SU-DHL-6 (cell line): ENCODE data around the gene VWA2.

ENCODE experiments used
- H2AFZ ChIP-seq: fragments of 200-600 bp; sonication (generic); 2 replicates; pipeline ENCODE4 v1.6.1; 2014; ENCODE audit warnings: low read depth, mild to moderate bottlenecking, moderate library complexity, mixed read lengths, antibody characterized with exemption, low read length; ENCODE audit not compliant: severe bottlenecking
- H3F3A ChIP-seq: fragments of 200-600 bp; shearing (Covaris generic); 2 replicates; pipeline ENCODE4 v1.6.0; 2016; ENCODE audit warnings: antibody characterized with exemption, mild to moderate bottlenecking; ENCODE audit not compliant: insufficient read depth
- H3K27ac ChIP-seq: fragments of 200-600 bp; sonication (generic); 2 replicates; pipeline ENCODE4 v1.5.1; 2016; ENCODE audit warnings: low read depth, mild to moderate bottlenecking, low read length, moderate library complexity, mixed read lengths
- H3K27me3 ChIP-seq: fragments of 200-600 bp; sonication (generic), shearing (Covaris generic); 2 replicates; pipeline ENCODE4 v1.6.0; 2014; ENCODE audit warnings: mild to moderate bottlenecking, low read length
- H3K36me3 ChIP-seq: fragments of 200-600 bp; sonication (generic); 2 replicates; pipeline ENCODE4 v1.6.1; 2014; ENCODE audit warnings: mild to moderate bottlenecking, low read length, mixed read lengths
- H3K4me2 ChIP-seq: fragments of 300-600, 200-600 bp; shearing (Covaris generic), sonication (generic); 2 replicates; pipeline ENCODE4 v1.6.0; 2014; ENCODE audit warnings: low read length, low read depth, mild to moderate bottlenecking; ENCODE audit not compliant: poor library complexity, severe bottlenecking
- H3K4me3 ChIP-seq: fragments of 200-600 bp; sonication (generic); 2 replicates; pipeline ENCODE4 v1.5.1; 2014; ENCODE audit warnings: antibody characterized with exemption, low read length, mild to moderate bottlenecking, mixed read lengths; ENCODE audit not compliant: insufficient read depth, poor library complexity, severe bottlenecking
- H3K79me2 ChIP-seq: fragments of 200-600 bp; sonication (generic); 2 replicates; pipeline ENCODE4 v1.6.1; 2014; ENCODE audit warnings: mild to moderate bottlenecking, low read length, moderate library complexity; ENCODE audit not compliant: insufficient read depth
- H3K9ac ChIP-seq: fragments of 200-600 bp; sonication (generic); 2 replicates; pipeline ENCODE4 v1.7.0; 2014; ENCODE audit warnings: mild to moderate bottlenecking, low read length
- H3K9me2 ChIP-seq: fragments of 200-600 bp; sonication (generic); replicated peaks from 2 replicates; pipeline ENCODE4 v1.6.1; 2014; ENCODE audit warnings: low read length; ENCODE audit not compliant: insufficient read depth
- H3K9me3 ChIP-seq: fragments of 200-600 bp; sonication (generic); 2 replicates; pipeline ENCODE4 v1.6.1; 2014; ENCODE audit warnings: low read length, mixed read lengths; ENCODE audit not compliant: insufficient read depth
- H4K20me1 ChIP-seq: fragments of 200-600 bp; sonication (generic); 2 replicates; pipeline ENCODE4 v1.6.1; 2014; ENCODE audit warnings: low read depth, mild to moderate bottlenecking, antibody characterized with exemption, low read length, moderate library complexity, mixed read lengths
- CTCF ChIP-seq: fragments of 200-600 bp; sonication (generic); IDR thresholded peaks from one replicate; pipeline ENCODE4 v1.5.1; 2017; ENCODE audit warnings: antibody characterized with exemption, mild to moderate bottlenecking, low read length, moderate library complexity; ENCODE audit not compliant: insufficient read depth, poor library complexity, severe bottlenecking
- EZH2phosphoT487 ChIP-seq: fragments of 200-600 bp; sonication (generic), shearing (Covaris generic); conservative IDR thresholded peaks from 2 replicates; pipeline ENCODE4 v1.6.1; 2018; ENCODE audit warnings: mild to moderate bottlenecking, antibody characterized with exemption, low read length, moderate library complexity, mixed read lengths

VWA2 gene

DNA sequence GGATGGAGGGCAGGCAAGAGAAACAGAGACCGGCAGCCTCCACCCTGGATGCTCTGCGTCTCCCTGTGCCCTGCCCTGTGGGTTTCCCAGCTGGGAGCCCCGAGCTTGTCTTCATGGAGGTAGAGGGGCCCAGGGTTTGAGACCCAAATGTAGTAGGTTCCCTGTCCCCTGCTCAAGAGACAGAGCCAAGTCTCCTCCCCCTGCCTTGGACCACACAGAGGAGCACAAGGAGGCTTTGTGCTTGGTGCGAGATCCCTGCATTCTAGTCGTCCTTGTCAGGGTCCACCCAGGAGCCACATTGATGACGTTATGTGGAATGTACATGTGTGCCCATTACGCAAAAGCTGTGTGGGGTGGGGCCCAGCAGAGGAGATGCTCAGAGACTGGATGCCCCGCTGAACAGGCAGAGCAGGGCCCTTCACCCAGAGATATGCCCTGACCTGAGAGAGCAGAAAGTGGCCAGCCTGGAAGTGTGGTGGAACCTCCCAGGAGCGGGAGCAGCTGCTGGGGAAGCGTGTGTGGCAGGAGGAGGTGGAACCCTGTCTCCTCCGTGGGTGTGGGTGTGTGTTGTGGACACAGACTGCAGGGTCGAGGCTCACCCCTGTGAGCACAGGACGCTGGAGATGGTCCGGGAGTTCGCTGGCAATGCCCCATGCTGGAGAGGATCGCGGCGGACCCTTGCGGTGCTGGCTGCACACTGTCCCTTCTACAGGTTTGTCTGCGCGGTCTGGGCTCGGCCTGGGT is 39.3 kb downstream of the VWA2 start:
- Histone ChIP-seq H3K27ac (no peak overlapping the region), H3F3A (no peaks in the 10 kb centered on the region)
- TF ChIP-seq EZH2phosphoT487 = no peak
- TF ChIP-seq CTCF = no peak

DNA sequence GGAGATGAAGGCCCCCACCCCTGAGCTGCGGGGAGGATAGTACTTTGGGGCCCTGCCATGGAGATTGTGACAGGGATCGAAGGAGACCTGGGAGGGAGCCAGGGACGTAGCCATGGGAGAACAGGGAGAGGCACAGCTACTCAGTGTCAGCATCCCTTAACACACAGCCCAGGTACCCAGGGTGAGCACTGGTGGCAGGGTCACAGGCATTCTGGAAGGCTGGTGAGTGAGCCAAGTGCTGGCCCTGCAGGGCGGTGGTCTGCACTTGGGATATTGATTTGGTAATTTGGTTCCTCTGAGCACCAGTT is 39.8 kb downstream of the VWA2 start:
- Histone ChIP-seq H3K36me3 (no peaks in the 10 kb centered on the region), H3K4me3 (no peak overlapping the region), H3F3A (no peaks in the 10 kb centered on the region), H3K9ac (no peak overlapping the region), H4K20me1 (no peaks in the 10 kb centered on the region), H3K9me3 (no peaks in the 10 kb centered on the region), H3K79me2 (no peaks in the 10 kb centered on the region), H3K27me3 (no peaks in the 10 kb centered on the region), H2AFZ (no peak overlapping the region), H3K27ac (no peak overlapping the region), H3K9me2 (no peaks in the 10 kb centered on the region), H3K4me2 (no peak overlapping the region)
- no peak for TF ChIP-seq EZH2phosphoT487
- no peak for TF ChIP-seq CTCF

More for the DNA sequence above, 39.3 kb downstream of the VWA2 start:
- Histone ChIP-seq H3K9ac (no peak overlapping the region), H3K9me3 (no peaks in the 10 kb centered on the region), H3K36me3 (no peaks in the 10 kb centered on the region), H3K79me2 (no peaks in the 10 kb centered on the region), H3K9me2 (no peaks in the 10 kb centered on the region), H3K4me3 (no peak overlapping the region), H2AFZ (no peak overlapping the region), H3K27me3 (no peaks in the 10 kb centered on the region), H4K20me1 (no peaks in the 10 kb centered on the region), H3K4me2 (no peak overlapping the region)

- H3K27me3 ChIP-seq = no peaks in the 10 kb centered on the region
- H3K27ac ChIP-seq = no peak overlapping the region
- TF ChIP-seq CTCF (no peak), EZH2phosphoT487 (no peak)
- H2AFZ ChIP-seq = no peak overlapping the region
- no peak overlapping the region for H3K9ac ChIP-seq
- no peaks in the 10 kb centered on the region for H3K9me3 ChIP-seq
- no peaks in the 10 kb centered on the region for H4K20me1 ChIP-seq
- H3K79me2 ChIP-seq = no peaks in the 10 kb centered on the region
- no peak overlapping the region for H3K4me3 ChIP-seq
- no peaks in the 10 kb centered on the region for H3K36me3 ChIP-seq
- H3F3A ChIP-seq = no peaks in the 10 kb centered on the region
- no peak overlapping the region for H3K4me2 ChIP-seq
- no peaks in the 10 kb centered on the region for H3K9me2 ChIP-seq
Measured at GRCh38 chr10:114279289-114279688, 40.2 kb downstream of the VWA2 start.
